GM23338 (cell line): ENCODE measurements around the gene CDHR2.
A peak's percentile ranks its signal among the peaks of the same experiment; 100 is the strongest.
"Not testable (repeated sequence)": the region's sequence is repeated elsewhere in the genome, so short reads cannot be mapped to it uniquely, and the experiment has no call there.

Experiments used
- ETS1 ChIP-seq: IDR thresholded peaks from 2 replicates; pipeline ENCODE4 v1.6.1; 2016; ENCODE audit warnings: antibody characterized with exemption
- EZH2 ChIP-seq: fragments of 200-600 bp; sonication (generic); IDR thresholded peaks from one replicate; pipeline ENCODE4 v1.8.0; 2017; ENCODE audit warnings: antibody characterized with exemption, mild to moderate bottlenecking, low read depth; ENCODE audit not compliant: unreplicated experiment
- EZH2phosphoT487 ChIP-seq: fragments of 200-600 bp; sonication (generic); IDR thresholded peaks from one replicate; pipeline ENCODE4 v1.8.1; 2018; ENCODE audit warnings: antibody characterized with exemption; ENCODE audit not compliant: unreplicated experiment
- POLR2AphosphoS5 ChIP-seq: IDR thresholded peaks from 2 replicates; pipeline ENCODE4 v1.6.1; 2016; ENCODE audit warnings: antibody characterized with exemption, low read depth
- ZNF462 ChIP-seq: fragments of 250-450 bp; sonication (Bioruptor Pico); IDR thresholded peaks from 2 replicates; pipeline ENCODE4 v1.5.0; 2020; ENCODE audit warnings: mild to moderate bottlenecking, moderate library complexity
- TF ChIP-seq, protein P1 (sequence below), 2 experiments: fragments of 200-600 bp in 1 of 2; sonication (generic) in 1 of 2; conservative IDR thresholded peaks; 2 replicates each; pipeline versions ENCODE4 v1.5.1 to v1.6.1; 2016 to 2017; ENCODE audit warnings: antibody characterized with exemption in 2 of 2, low read depth in 2 of 2, mild to moderate bottlenecking in 2 of 2, moderate library complexity in 1 of 2

DNA sequence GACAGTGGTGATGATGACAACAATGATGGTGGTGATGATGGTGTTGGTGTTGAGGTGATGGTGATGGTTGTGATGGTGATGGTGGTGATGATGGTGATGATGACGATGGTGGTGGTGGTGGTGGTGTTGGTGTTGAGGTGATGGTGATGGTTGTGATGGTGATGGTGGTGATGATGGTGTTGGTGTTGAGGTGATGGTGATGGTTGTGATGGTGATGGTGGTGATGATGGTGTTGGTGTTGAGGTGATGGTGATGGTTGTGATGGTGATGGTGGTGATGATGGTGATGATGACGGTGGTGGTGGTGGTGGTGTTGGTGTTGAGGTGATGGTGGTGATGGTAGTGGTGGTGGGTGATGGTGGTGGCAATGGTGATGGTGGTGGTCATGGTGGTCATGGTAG, 42.5 kb downstream of the CDHR2 start:
- TF ChIP-seq EZH2, ETS1, POLR2AphosphoS5, ZNF462: not testable (repeated sequence)
- TF ChIP-seq, protein P1, sequence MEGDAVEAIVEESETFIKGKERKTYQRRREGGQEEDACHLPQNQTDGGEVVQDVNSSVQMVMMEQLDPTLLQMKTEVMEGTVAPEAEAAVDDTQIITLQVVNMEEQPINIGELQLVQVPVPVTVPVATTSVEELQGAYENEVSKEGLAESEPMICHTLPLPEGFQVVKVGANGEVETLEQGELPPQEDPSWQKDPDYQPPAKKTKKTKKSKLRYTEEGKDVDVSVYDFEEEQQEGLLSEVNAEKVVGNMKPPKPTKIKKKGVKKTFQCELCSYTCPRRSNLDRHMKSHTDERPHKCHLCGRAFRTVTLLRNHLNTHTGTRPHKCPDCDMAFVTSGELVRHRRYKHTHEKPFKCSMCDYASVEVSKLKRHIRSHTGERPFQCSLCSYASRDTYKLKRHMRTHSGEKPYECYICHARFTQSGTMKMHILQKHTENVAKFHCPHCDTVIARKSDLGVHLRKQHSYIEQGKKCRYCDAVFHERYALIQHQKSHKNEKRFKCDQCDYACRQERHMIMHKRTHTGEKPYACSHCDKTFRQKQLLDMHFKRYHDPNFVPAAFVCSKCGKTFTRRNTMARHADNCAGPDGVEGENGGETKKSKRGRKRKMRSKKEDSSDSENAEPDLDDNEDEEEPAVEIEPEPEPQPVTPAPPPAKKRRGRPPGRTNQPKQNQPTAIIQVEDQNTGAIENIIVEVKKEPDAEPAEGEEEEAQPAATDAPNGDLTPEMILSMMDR (conservative IDR thresholded peaks at IDR 0.05; ENCODE audit: low read depth in 2 of 2): not testable (repeated sequence)
- peak; percentile 37 for TF ChIP-seq EZH2phosphoT487
